ENCODE data around the gene SCN3A.

- TF ChIP-seq MAX (CRISPR knock-in tag; IDR thresholded peaks at IDR 0.05) (no peak), E2F6 (IDR thresholded peaks at IDR 0.05; ENCODE audit: borderline replicate concordance in 1 of 2, extremely low read depth in 1 of 2, insufficient read depth in 1 of 2, insufficient read length in 1 of 2, low read depth in 1 of 2, low read length in 1 of 2, poor library complexity in 1 of 2, severe bottlenecking in 1 of 2) (no peak), YY1 (IDR thresholded peaks at IDR 0.05; ENCODE audit: borderline replicate concordance in 1 of 3, control insufficient read depth in 1 of 3, extremely low read depth in 1 of 3, insufficient read depth in 3 of 3, insufficient read length in 1 of 3, insufficient replicate concordance in 2 of 3, low read depth in 1 of 3, low read length in 2 of 3) (no peak), IRF2 (CRISPR knock-in tag; IDR thresholded peaks at IDR 0.05) (no peak), ZBTB7A (IDR thresholded peaks at IDR 0.05; ENCODE audit: borderline replicate concordance, control insufficient read depth, low read depth, low read length) (no peak), ATF3 (IDR thresholded peaks at IDR 0.05) (no peak), ATF3 (CRISPR knock-in tag; conservative IDR thresholded peaks at IDR 0.05) (no peak), SIN3A (IDR thresholded peaks at IDR 0.05; ENCODE audit: borderline replicate concordance in 2 of 2, control insufficient read depth in 1 of 2, low read depth in 2 of 2, low read length in 2 of 2) (no peak), MYC (IDR thresholded peaks at IDR 0.05; ENCODE audit: low read depth, low read length) (no peak), MYC (CRISPR knock-in tag; IDR thresholded peaks at IDR 0.05; ENCODE audit: borderline replicate concordance, low read depth) (no peak), NFE2L1 (tag; IDR thresholded peaks at IDR 0.05; ENCODE audit: borderline replicate concordance, low read depth) (no peak), MEF2A (IDR thresholded peaks at IDR 0.05; ENCODE audit: control insufficient read depth, low read depth, low read length) (no peak), ZNF324 (CRISPR knock-in tag; IDR thresholded peaks at IDR 0.05) (no peak)
- TF ChIP-seq, protein P1, sequence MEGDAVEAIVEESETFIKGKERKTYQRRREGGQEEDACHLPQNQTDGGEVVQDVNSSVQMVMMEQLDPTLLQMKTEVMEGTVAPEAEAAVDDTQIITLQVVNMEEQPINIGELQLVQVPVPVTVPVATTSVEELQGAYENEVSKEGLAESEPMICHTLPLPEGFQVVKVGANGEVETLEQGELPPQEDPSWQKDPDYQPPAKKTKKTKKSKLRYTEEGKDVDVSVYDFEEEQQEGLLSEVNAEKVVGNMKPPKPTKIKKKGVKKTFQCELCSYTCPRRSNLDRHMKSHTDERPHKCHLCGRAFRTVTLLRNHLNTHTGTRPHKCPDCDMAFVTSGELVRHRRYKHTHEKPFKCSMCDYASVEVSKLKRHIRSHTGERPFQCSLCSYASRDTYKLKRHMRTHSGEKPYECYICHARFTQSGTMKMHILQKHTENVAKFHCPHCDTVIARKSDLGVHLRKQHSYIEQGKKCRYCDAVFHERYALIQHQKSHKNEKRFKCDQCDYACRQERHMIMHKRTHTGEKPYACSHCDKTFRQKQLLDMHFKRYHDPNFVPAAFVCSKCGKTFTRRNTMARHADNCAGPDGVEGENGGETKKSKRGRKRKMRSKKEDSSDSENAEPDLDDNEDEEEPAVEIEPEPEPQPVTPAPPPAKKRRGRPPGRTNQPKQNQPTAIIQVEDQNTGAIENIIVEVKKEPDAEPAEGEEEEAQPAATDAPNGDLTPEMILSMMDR (IDR thresholded peaks at IDR 0.05 in 2 of 3, conservative IDR thresholded peaks at IDR 0.05 in 1 of 3; ENCODE audit: insufficient read depth in 2 of 3, low read depth in 1 of 3, low read length in 3 of 3) = no peak
Measured at GRCh38 chr2:165081276-165081675, 122.6 kb downstream of the SCN3A start.
